Measurements from ENCODE around the gene ARL2BP.

Gene ARL2BP

GRCh38 chr16:57236022-57236350, 9.1 kb upstream of the ARL2BP start:
- no peak for DNase-seq

- no peak for DNase-seq
These were observed 6.4 kb upstream of the ARL2BP start for GRCh38 chr16:57238682-57239081.

GRCh38 chr16:57239107-57239506, 6.0 kb upstream of the ARL2BP start:
- no peak for DNase-seq

GRCh38 chr16:57240851-57241250, 4.2 kb upstream of the ARL2BP start:
- no peak for DNase-seq

GRCh38 chr16:57242650-57243049, 2.4 kb upstream of the ARL2BP start:
- DNase-seq = no peak

DNA sequence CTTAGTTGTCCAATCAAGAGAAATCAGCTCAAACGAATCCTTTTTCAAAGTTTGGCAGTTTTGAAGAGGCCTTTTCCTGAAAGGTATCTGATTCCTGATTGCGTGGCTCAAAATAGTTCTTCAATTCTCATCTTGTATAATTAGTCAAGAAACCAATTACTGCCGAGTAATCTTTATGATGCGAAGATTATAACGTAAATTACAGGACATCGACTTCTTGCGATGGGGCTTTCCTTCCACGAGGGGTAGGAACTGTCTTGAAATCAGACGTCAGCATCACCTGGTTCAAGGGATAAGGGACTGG, 644 bp upstream of the ARL2BP start:
- DNase-seq = no peak

DNA sequence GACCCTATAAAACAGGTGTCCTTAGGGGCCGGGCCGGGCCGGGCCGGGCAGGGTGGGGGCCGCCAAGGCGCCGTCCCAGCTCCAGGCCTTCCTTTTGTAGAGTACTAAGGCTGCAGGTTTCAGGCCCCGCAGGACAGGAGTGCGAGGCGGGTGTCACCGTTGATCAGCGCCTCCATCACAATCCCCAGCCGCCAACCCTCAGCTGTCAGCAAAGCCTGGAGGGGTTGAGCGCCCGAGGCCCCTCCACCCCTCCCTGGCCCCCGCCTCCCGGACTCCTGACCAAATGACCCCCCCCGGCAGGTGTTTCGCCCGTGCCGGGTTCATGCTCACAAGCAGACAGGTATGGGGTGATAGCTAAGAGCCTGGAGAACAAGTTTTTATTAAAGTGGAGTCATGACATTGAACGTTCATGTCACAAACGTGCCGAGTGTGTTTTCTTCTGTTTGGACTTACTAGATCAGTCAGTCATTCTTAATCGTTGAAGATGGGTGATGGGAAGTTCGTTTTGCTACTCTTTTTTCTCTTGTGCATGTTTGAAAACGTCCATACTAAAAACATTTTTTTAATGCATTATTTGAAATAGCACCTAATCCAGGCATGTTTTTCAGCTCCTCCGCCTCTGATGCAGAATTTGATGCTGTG, 534 bp downstream of the ARL2BP start:
- DNase-seq = no peak

DNA sequence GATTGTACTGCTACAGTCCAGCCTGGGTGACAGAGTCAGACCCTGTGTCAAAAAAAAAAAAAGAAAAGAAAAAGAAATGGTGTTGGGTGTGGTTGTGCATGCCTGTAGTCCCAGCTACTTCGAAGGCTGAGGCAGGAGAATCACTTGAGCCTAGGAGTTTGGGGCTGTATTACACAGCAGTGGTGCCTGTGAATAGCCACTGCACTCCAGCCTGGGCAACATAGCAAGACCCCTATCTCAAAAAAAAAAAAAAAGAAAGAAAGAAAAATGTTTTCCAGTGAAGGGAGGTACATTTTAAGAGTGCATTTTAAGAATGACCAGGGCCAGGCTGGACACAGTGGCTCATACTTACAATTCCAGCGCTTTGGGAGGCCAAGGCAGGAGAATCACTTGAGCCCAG, 6.3 kb downstream of the ARL2BP start:
- DNase-seq = no peak

- no peak for DNase-seq
These were observed 7.2 kb downstream of the ARL2BP start for GRCh38 chr16:57252148-57252721.

GRCh38 chr16:57253466-57253865, 8.4 kb downstream of the ARL2BP start:
- DNase-seq = no peak

DNA sequence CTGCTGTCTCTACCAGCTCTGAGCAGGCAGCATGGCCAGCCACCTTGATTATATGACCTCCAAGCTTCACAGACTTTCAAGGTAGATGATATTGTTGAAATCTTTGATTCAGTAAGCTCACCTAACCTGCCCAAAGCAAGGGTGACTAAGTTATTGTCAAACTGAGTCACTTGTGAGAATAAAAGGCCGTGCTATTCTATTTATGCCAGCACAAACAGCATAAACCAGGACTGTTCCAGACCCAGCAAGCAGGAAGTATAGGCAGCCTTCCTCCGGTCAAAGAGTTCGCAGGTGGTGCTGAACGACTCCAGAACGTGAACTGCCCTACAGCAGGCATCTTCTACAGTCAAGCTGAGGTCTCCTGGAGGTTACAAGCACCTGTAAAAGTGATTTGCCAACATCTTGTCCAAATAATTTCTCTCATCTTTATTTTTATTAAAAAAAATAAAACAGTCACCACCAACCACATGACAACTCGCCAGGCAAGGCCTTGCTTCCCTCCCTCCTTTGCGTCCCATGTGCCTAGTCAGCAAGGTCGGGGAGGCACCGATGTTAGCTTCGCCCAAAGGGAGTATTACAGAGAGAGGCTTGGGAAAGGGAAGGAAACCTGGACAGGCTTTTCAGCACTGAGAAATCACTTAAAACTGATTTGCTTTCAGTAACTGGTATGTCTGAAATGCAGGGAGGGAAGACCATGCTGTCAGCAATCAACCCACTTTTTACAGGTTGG, 10.8 kb downstream of the ARL2BP start:
- DNase-seq = no peak

DNA sequence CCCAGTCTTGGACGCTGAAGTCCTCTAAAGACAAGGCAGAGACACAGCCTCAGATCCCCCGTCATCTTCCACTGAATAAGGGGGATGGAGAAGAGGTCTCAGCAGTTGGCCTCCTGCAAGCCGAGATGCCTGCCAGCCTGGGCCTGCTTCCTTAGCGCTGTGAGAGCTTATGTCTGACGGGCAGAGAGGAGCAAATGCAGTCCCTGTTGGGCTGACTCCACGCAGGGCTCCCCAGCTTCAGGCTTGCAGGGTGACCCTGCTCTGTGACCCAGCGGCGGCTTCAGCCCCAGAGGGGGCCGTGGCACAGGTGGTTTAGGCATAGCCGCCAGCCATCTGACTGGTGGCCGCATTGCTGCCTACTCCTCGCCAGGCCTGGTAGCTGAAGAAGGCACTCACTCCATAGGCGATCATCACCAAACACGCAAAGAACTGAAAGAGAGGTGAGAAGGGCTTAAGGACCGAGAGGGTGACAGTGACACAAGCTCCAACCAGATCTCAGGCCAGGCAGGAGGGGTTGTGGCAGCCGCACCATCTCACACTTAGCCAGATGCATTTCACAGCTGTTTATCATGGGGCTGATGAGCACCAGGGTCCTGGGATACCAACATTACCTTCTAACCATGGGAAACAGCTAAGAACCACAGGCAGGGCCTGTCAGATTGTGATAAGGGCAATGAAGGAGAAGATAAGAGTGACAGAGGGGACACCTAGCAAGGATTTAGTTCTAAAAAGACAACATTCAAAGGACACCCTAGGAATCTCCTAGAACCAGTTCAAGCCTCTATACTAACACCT, 11.7 kb downstream of the ARL2BP start:
- no peak for DNase-seq

GRCh38 chr16:57257455-57258070, 12.5 kb downstream of the ARL2BP start:
- DNase-seq = no peak

DNA sequence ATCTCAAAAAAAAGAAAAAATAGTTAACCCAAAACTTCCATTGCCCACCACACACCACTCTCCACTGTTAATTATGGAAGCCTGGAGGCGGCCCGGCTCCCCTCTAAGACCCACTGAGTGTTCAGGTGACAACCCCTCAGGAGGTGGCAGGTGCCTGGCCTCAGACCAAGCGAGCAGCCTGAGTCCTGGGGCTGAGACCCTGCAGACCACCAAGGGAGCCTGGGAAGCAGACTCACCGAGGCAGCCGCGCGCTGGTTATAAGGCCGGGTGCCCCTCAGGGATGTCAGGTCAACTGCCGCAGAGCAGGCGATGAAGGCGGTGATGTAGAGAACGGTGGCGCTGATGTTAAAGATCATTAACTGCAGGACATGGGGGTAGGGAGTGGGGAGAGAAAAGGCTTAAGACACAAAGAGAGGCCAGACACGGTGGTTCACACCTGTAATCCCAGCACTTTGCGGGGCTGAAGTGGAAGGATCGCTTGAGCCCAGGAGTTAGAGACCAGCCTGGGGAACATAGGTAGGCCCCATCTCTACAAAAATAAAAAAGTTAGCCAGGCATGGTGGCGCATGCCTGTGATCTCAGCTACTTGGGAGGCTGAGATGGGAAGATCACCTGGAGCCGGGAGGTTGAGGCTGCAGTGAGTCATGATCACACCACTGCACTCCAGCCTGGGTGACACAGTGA, 13.3 kb downstream of the ARL2BP start:
- no peak for DNase-seq

- DNase-seq = no peak
These were observed 13.9 kb downstream of the ARL2BP start for GRCh38 chr16:57258910-57259475.

DNA sequence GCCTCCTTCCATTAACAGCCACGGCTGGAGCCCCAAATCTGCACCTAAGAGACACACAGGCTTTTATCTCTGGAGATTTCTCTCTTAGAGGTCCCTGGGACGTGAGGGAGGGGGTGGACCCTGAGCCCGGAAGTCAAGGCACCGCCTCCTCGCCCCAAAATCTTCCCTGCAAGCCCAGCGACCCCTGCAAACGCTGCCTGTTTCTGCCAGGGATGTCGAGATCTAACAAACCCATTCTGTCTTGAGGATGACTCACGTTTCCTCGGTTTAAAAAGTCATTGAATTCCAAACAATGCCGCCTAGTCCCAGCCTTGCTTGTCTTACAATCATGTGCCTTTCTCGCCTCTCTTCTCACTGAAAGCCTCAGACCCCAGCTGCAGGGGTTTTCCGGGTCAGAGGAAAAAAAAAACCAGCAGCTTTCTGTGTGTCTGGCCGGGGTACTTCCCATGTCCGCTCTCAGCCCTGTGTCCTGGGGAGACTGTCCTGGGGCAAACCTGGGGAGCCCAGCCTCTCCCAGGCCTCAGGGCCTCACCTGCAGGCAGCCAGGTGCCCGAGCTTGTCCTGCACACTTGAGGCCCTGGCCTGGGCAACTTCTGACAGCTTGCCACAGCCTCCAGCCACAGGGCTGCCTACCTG, 15.4 kb downstream of the ARL2BP start:
- no peak for DNase-seq

DNA sequence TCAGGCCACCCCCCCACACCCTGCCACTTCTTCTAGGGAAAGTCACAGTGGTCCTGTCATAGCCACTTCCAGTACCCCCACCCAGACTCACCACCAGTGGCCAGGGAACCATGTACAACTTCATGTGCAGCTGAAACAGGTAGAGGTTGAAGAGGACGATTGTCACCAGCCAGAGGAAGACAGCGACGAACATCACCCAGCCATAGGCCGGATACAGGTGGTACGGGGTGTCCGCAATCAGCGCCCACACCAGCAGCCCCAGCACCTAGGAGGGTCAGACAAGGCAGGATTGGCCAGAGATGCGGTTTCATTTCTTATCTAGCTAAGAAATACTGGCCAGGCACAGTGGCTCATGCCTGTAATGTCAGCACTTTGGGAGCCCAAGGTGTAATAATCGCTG, 16.7 kb downstream of the ARL2BP start:
- DNase-seq = no peak

DNA sequence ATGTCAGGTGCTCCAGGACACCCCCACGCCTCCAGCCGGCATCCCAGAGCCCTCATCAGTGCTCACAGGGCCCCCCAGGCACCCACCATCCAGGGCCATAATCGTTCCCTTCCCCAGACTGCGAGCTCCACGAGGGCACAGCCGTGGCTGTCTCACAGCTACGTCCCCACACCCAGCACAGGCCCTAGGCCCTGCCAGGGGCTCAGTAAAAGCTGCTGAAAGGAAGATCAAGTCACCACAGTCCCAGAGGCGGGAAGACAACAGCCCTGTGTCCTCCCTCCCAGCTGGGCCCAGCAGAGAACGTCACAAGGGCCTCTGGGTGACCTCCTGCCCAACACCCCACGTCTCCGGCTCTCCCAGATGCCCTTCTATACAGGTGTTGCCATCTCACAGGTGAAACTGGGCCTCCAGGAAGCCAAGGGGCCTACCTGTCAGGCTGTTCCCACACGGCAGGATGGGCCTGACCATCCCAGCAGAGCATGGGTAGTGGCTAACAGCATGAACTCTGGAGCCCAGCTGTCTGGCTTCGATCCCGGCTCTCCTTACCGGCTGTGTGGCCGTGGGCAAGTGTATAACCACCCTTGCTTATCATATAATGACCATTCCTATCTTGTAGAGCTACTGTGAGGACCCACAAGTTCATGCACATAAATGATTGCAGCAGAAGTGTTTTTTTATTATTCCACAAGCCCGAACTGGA, 17.9 kb downstream of the ARL2BP start:
- DNase-seq = no peak

DNA sequence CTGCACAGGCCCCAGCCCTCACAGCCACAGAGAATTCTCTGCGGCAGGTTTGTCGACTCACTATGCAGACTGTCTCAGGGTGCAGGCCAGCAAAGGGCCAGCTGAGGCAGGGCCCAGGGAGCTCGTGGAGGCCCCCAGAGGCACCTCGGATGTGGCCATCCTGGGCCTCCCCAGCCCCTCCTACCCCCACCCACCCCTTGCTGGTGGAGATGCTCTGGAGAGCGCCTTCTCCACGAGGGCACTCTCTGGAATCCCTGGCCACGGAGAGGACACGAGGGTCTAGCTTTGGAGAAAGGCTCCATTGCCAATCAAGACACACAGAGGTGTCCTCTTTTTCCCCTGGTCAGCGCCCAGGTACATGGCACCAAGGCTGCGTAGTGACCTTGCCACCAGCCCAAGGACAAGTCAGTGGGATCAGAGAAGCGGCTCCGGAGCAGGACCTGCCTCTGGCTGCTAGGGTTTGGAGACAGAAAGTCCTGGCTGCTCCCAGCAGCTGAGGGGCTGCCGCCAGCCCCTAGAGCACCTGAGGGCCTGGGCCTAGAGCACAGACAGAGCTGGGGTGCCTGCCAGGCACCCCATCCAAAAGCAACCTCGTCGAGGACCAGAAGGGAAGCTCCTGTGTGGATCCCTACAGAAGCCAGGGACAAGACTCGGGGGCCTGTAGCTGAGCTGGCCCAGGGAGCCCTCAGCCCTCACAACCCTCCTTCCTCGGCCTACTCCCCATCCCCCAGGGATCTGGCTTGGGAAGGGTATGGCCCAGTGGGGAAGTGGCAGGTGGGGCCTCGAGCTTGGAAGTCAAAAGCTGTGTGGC, 18.7 kb downstream of the ARL2BP start:
- DNase-seq = no peak

GRCh38 chr16:57264381-57264780, 19.3 kb downstream of the ARL2BP start:
- DNase-seq = no peak

Measured in activated naive CD4-positive, alpha-beta T cell treated with anti-CD3 and anti-CD28 coated beads, Interleukin-2, amount 50 U/mL, for 16 hours (primary cell).